ENCODE data around the gene MGAT5. TPM values are rescaled to one million over a fixed set of nuclear protein-coding genes. Genes with fewer than 3 reads are reported as not detected.

The MGAT5 gene
- total RNA-seq, 1 experiment from 2014 or later: 52.4 TPM

DNA sequence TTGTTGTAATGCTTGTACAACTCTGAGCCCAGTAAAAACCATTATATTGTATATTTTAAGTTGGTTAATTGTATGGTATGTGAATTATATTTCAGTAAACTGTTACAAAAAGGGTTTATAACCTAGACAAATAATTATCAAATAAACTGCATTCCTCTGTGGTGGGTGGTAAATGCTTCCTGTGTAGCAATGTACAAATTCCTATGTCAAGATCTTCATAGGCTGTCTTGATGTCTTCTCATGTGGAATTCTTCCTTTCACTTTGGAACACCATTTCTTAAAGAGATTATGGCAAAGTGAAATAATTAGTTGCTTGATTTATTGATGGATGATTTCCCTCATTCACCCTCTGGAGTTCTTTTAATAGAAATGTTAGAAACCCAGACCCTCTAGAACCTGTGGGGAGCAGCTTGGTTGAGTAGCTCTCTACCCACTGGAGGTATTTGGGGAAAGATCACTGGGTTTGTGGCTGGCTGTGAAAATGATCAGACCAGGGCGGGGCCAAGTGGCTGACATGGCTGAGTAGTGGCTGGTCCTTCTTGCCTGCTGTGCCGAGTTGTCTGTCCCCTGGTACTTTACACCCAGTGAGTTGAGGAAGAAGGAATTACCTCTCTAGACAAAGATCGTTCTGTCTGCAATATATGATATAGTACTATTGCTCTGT, 22.4 kb upstream of the MGAT5 start:
- Mint-ChIP-seq H3K4me3 (no peak overlapping the region), H3K36me3 (peaks cover 29% of the 10 kb centered on the region), H3K9me3 (peaks cover 39% of the 10 kb centered on the region), H3K4me1 (peaks cover 9% of the 10 kb centered on the region; the same call in 1 of the 2 replicates), H3K27ac (no peak overlapping the region), H3K27me3 (ENCODE audit: low read depth) (no peaks in the 10 kb centered on the region; the same call in 1 of the 2 replicates)
- ATAC-seq (no peak), DNase-seq (ENCODE audit: low spot score) (no peak)
- ChIA-PET CTCF (no interaction called here), POLR2A (no interaction called here)
- TF ChIP-seq ATF1 (CRISPR knock-in tag; IDR thresholded peaks at IDR 0.05) (no peak), HMGA2 (CRISPR knock-in tag; IDR thresholded peaks at IDR 0.05) (no peak), ETV6 (CRISPR knock-in tag; IDR thresholded peaks at IDR 0.05) (no peak), SMAD4 (CRISPR knock-in tag; IDR thresholded peaks at IDR 0.05) (no peak), FOXP1 (CRISPR knock-in tag; IDR thresholded peaks at IDR 0.05; ENCODE audit: borderline replicate concordance) (no peak), CREB1 (CRISPR knock-in tag; IDR thresholded peaks at IDR 0.05) (no peak), SMAD3 (CRISPR knock-in tag; IDR thresholded peaks at IDR 0.05; ENCODE audit: borderline replicate concordance) (no peak), TEAD4 (CRISPR knock-in tag; IDR thresholded peaks at IDR 0.05) (no peak), SOX15 (CRISPR knock-in tag; IDR thresholded peaks at IDR 0.05) (no peak), CBFB (CRISPR knock-in tag; IDR thresholded peaks at IDR 0.05; ENCODE audit: low read depth) (no peak), JAZF1 (CRISPR knock-in tag; IDR thresholded peaks at IDR 0.05) (no peak), RELA (CRISPR knock-in tag; IDR thresholded peaks at IDR 0.05; ENCODE audit: borderline replicate concordance) (no peak), KAT7 (CRISPR knock-in tag; IDR thresholded peaks at IDR 0.05; ENCODE audit: borderline replicate concordance) (no peak)
- TF ChIP-seq, protein P1, sequence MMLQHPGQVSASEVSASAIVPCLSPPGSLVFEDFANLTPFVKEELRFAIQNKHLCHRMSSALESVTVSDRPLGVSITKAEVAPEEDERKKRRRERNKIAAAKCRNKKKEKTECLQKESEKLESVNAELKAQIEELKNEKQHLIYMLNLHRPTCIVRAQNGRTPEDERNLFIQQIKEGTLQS (CRISPR knock-in tag; conservative IDR thresholded peaks at IDR 0.05): no peak
- TF ChIP-seq, protein P2, sequence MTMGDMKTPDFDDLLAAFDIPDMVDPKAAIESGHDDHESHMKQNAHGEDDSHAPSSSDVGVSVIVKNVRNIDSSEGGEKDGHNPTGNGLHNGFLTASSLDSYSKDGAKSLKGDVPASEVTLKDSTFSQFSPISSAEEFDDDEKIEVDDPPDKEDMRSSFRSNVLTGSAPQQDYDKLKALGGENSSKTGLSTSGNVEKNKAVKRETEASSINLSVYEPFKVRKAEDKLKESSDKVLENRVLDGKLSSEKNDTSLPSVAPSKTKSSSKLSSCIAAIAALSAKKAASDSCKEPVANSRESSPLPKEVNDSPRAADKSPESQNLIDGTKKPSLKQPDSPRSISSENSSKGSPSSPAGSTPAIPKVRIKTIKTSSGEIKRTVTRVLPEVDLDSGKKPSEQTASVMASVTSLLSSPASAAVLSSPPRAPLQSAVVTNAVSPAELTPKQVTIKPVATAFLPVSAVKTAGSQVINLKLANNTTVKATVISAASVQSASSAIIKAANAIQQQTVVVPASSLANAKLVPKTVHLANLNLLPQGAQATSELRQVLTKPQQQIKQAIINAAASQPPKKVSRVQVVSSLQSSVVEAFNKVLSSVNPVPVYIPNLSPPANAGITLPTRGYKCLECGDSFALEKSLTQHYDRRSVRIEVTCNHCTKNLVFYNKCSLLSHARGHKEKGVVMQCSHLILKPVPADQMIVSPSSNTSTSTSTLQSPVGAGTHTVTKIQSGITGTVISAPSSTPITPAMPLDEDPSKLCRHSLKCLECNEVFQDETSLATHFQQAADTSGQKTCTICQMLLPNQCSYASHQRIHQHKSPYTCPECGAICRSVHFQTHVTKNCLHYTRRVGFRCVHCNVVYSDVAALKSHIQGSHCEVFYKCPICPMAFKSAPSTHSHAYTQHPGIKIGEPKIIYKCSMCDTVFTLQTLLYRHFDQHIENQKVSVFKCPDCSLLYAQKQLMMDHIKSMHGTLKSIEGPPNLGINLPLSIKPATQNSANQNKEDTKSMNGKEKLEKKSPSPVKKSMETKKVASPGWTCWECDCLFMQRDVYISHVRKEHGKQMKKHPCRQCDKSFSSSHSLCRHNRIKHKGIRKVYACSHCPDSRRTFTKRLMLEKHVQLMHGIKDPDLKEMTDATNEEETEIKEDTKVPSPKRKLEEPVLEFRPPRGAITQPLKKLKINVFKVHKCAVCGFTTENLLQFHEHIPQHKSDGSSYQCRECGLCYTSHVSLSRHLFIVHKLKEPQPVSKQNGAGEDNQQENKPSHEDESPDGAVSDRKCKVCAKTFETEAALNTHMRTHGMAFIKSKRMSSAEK (CRISPR knock-in tag; IDR thresholded peaks at IDR 0.05; ENCODE audit: borderline replicate concordance): no peak
- TF ChIP-seq, protein P3, sequence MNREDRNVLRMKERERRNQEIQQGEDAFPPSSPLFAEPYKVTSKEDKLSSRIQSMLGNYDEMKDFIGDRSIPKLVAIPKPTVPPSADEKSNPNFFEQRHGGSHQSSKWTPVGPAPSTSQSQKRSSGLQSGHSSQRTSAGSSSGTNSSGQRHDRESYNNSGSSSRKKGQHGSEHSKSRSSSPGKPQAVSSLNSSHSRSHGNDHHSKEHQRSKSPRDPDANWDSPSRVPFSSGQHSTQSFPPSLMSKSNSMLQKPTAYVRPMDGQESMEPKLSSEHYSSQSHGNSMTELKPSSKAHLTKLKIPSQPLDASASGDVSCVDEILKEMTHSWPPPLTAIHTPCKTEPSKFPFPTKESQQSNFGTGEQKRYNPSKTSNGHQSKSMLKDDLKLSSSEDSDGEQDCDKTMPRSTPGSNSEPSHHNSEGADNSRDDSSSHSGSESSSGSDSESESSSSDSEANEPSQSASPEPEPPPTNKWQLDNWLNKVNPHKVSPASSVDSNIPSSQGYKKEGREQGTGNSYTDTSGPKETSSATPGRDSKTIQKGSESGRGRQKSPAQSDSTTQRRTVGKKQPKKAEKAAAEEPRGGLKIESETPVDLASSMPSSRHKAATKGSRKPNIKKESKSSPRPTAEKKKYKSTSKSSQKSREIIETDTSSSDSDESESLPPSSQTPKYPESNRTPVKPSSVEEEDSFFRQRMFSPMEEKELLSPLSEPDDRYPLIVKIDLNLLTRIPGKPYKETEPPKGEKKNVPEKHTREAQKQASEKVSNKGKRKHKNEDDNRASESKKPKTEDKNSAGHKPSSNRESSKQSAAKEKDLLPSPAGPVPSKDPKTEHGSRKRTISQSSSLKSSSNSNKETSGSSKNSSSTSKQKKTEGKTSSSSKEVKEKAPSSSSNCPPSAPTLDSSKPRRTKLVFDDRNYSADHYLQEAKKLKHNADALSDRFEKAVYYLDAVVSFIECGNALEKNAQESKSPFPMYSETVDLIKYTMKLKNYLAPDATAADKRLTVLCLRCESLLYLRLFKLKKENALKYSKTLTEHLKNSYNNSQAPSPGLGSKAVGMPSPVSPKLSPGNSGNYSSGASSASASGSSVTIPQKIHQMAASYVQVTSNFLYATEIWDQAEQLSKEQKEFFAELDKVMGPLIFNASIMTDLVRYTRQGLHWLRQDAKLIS (CRISPR knock-in tag; IDR thresholded peaks at IDR 0.05; ENCODE audit: borderline replicate concordance): no peak
- TF ChIP-seq, protein P4, sequence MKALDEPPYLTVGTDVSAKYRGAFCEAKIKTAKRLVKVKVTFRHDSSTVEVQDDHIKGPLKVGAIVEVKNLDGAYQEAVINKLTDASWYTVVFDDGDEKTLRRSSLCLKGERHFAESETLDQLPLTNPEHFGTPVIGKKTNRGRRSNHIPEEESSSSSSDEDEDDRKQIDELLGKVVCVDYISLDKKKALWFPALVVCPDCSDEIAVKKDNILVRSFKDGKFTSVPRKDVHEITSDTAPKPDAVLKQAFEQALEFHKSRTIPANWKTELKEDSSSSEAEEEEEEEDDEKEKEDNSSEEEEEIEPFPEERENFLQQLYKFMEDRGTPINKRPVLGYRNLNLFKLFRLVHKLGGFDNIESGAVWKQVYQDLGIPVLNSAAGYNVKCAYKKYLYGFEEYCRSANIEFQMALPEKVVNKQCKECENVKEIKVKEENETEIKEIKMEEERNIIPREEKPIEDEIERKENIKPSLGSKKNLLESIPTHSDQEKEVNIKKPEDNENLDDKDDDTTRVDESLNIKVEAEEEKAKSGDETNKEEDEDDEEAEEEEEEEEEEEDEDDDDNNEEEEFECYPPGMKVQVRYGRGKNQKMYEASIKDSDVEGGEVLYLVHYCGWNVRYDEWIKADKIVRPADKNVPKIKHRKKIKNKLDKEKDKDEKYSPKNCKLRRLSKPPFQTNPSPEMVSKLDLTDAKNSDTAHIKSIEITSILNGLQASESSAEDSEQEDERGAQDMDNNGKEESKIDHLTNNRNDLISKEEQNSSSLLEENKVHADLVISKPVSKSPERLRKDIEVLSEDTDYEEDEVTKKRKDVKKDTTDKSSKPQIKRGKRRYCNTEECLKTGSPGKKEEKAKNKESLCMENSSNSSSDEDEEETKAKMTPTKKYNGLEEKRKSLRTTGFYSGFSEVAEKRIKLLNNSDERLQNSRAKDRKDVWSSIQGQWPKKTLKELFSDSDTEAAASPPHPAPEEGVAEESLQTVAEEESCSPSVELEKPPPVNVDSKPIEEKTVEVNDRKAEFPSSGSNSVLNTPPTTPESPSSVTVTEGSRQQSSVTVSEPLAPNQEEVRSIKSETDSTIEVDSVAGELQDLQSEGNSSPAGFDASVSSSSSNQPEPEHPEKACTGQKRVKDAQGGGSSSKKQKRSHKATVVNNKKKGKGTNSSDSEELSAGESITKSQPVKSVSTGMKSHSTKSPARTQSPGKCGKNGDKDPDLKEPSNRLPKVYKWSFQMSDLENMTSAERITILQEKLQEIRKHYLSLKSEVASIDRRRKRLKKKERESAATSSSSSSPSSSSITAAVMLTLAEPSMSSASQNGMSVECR (CRISPR knock-in tag; IDR thresholded peaks at IDR 0.05; ENCODE audit: borderline replicate concordance): no peak
